ENCODE results near the gene PVALEF.

The PVALEF gene

DNA sequence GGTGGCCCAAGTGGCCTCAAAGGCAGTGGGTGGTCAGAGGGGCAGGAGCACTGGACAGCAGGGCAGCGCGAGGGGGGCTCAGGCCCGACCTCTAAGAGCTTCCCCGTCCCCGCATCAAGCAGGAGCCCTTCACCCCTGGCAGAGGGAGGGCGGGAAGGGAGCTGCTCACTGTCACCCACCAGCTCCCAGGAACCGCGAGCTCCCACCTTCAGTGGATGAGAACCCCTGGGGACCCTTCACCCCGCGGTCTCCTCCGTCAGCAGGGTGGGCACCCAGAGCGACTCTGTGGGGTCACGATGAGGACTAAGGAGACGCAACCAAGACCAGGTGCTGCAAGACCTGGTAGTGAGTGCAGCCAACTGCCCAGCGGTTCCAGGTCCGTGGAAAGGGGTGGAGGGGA is 43.8 kb downstream of the PVALEF start:
- Histone ChIP-seq H3K27me3 (ENCODE audit: insufficient read depth, poor library complexity, severe bottlenecking) (no peaks in the 10 kb centered on the region), H3K4me3 (replicated peaks; ENCODE audit: insufficient read depth, low read length) (no peak overlapping the region), H3K27ac (replicated peaks) (no peak overlapping the region)
- TF ChIP-seq SPI1 (IDR thresholded peaks at IDR 0.05; ENCODE audit: borderline replicate concordance, low read depth) (no peak), GABPA (IDR thresholded peaks at IDR 0.05; ENCODE audit: low read depth) (no peak), POLR2AphosphoS5 (IDR thresholded peaks at IDR 0.05; ENCODE audit: low read depth) (no peak), CTCF (IDR thresholded peaks at IDR 0.05; ENCODE audit: insufficient read depth, low read length) (no peak)
- TF ChIP-seq, protein P1, sequence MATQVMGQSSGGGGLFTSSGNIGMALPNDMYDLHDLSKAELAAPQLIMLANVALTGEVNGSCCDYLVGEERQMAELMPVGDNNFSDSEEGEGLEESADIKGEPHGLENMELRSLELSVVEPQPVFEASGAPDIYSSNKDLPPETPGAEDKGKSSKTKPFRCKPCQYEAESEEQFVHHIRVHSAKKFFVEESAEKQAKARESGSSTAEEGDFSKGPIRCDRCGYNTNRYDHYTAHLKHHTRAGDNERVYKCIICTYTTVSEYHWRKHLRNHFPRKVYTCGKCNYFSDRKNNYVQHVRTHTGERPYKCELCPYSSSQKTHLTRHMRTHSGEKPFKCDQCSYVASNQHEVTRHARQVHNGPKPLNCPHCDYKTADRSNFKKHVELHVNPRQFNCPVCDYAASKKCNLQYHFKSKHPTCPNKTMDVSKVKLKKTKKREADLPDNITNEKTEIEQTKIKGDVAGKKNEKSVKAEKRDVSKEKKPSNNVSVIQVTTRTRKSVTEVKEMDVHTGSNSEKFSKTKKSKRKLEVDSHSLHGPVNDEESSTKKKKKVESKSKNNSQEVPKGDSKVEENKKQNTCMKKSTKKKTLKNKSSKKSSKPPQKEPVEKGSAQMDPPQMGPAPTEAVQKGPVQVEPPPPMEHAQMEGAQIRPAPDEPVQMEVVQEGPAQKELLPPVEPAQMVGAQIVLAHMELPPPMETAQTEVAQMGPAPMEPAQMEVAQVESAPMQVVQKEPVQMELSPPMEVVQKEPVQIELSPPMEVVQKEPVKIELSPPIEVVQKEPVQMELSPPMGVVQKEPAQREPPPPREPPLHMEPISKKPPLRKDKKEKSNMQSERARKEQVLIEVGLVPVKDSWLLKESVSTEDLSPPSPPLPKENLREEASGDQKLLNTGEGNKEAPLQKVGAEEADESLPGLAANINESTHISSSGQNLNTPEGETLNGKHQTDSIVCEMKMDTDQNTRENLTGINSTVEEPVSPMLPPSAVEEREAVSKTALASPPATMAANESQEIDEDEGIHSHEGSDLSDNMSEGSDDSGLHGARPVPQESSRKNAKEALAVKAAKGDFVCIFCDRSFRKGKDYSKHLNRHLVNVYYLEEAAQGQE (IDR thresholded peaks at IDR 0.05; ENCODE audit: insufficient replicate concordance, low read depth): no peak
- no peak for DNase-seq (ENCODE audit: low read depth in 1 of 2, low spot score in 1 of 2)

DNA sequence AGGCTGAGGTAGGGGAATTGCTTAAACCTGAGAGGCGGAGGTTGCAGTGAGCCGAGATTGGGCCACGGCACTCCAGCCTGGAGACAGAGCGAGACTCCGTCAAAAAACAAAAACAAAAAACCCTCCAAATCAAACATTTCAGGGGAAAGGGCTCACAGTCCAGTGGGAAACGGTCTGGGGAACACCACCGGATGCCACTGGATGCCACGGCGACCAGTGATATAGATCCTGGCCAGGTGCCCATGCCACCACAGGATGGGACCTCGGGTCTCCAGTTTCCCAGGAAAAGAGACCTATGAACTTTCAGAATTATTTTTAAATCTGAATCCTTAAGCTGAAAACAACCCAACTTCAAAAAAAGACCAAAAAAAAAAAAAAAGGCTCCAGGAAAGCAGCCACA is 45.2 kb downstream of the PVALEF start:
- no peak overlapping the region for H3K27ac ChIP-seq (replicated peaks)
- no peak for TF ChIP-seq CTCF (IDR thresholded peaks at IDR 0.05; ENCODE audit: insufficient read depth, low read length)
- TF ChIP-seq SPI1 (IDR thresholded peaks at IDR 0.05; ENCODE audit: borderline replicate concordance, low read depth): no peak
- TF ChIP-seq, protein P1 (IDR thresholded peaks at IDR 0.05; ENCODE audit: insufficient replicate concordance, low read depth): no peak
- TF ChIP-seq POLR2AphosphoS5 (IDR thresholded peaks at IDR 0.05; ENCODE audit: low read depth): no peak
- no peak for TF ChIP-seq GABPA (IDR thresholded peaks at IDR 0.05; ENCODE audit: low read depth)
- H3K27me3 ChIP-seq (ENCODE audit: insufficient read depth, poor library complexity, severe bottlenecking): no peaks in the 10 kb centered on the region
- no peak for DNase-seq (ENCODE audit: low read depth in 1 of 2, low spot score in 1 of 2)
- no peak overlapping the region for H3K4me3 ChIP-seq (replicated peaks; ENCODE audit: insufficient read depth, low read length)

DNA sequence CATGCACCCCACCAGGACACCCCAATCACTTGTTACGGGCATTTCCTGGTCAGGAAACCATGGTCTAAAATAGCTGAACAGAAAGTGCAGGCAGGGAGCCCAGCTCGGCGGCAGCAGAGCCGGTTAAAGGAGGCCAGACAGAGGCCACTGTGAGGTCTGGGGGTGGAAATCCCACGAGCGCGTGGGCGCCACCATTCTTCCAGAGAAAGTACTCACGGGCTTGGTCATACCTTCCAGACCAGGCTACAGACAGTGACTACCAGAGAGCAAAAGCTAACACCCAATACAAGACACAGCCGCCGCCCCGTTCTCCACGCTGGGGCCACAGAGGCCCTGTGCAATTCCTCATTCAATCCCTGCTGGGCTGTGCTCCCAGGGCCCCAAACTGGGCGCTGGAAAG is 45.6 kb downstream of the PVALEF start:
- no peak overlapping the region for H3K27ac ChIP-seq (replicated peaks)
- no peak overlapping the region for H3K4me3 ChIP-seq (replicated peaks; ENCODE audit: insufficient read depth, low read length)
- H3K27me3 ChIP-seq (ENCODE audit: insufficient read depth, poor library complexity, severe bottlenecking): no peaks in the 10 kb centered on the region
- DNase-seq (ENCODE audit: low read depth in 1 of 2, low spot score in 1 of 2): no peak
- TF ChIP-seq POLR2AphosphoS5 (IDR thresholded peaks at IDR 0.05; ENCODE audit: low read depth) (no peak), SPI1 (IDR thresholded peaks at IDR 0.05; ENCODE audit: borderline replicate concordance, low read depth) (no peak), CTCF (IDR thresholded peaks at IDR 0.05; ENCODE audit: insufficient read depth, low read length) (no peak)

DNA sequence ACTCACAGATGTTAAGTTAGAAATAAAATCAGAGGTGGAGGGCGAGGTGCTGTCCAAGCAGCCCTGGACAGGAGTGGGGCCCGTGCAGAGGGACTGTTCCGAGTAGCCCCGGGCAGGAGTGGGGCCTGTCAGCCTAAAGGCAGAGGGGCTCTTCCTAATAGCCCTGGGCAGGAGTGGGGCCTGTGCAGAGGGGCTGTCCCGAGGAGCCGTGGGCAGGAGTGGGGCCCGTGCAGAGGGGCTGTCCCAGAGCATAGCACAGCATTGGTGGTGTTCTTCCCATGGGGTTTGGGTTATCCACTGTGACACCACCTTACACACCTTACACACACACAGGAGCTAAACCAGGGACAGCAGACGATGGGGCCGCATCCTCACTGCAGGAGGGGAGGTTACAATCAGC is 47.1 kb downstream of the PVALEF start:
- Histone ChIP-seq H3K27ac (replicated peaks) (no peak overlapping the region), H3K4me3 (replicated peaks; ENCODE audit: insufficient read depth, low read length) (no peak overlapping the region), H3K27me3 (ENCODE audit: insufficient read depth, poor library complexity, severe bottlenecking) (no peaks in the 10 kb centered on the region)
- TF ChIP-seq GABPA (IDR thresholded peaks at IDR 0.05; ENCODE audit: low read depth) (no peak), POLR2AphosphoS5 (IDR thresholded peaks at IDR 0.05; ENCODE audit: low read depth) (no peak), CTCF (IDR thresholded peaks at IDR 0.05; ENCODE audit: insufficient read depth, low read length) (no peak), SPI1 (IDR thresholded peaks at IDR 0.05; ENCODE audit: borderline replicate concordance, low read depth) (no peak)
- TF ChIP-seq, protein P1 (IDR thresholded peaks at IDR 0.05; ENCODE audit: insufficient replicate concordance, low read depth): no peak
- no peak for DNase-seq (ENCODE audit: low read depth in 1 of 2, low spot score in 1 of 2)
